ENCODE data around the gene BDKRB2. TPM values are rescaled to one million over a fixed set of nuclear protein-coding genes. Genes with fewer than 3 reads are reported as not detected.

BDKRB2 gene
- total and polyA plus RNA-seq, 2 of the 13 experiments (the other 11 are each of a cell fraction or from before 2014, with no cell fraction given), result 0.03 TPM; not detected in 1

- TF ChIP-seq, protein P1, sequence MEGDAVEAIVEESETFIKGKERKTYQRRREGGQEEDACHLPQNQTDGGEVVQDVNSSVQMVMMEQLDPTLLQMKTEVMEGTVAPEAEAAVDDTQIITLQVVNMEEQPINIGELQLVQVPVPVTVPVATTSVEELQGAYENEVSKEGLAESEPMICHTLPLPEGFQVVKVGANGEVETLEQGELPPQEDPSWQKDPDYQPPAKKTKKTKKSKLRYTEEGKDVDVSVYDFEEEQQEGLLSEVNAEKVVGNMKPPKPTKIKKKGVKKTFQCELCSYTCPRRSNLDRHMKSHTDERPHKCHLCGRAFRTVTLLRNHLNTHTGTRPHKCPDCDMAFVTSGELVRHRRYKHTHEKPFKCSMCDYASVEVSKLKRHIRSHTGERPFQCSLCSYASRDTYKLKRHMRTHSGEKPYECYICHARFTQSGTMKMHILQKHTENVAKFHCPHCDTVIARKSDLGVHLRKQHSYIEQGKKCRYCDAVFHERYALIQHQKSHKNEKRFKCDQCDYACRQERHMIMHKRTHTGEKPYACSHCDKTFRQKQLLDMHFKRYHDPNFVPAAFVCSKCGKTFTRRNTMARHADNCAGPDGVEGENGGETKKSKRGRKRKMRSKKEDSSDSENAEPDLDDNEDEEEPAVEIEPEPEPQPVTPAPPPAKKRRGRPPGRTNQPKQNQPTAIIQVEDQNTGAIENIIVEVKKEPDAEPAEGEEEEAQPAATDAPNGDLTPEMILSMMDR (CRISPR knock-in tag; IDR thresholded peaks at IDR 0.05), result no peak
These were observed 48.4 kb downstream of the BDKRB2 start (continued) for GRCh38 chr14:96252999-96253539.

- H3K4me3 ChIP-seq (replicated peaks in 1 of 3; ENCODE audit: insufficient read depth in 1 of 3, low read depth in 2 of 3, low read length in 3 of 3), result no peak overlapping the region
- intact Hi-C loops (cut with micrococcal nuclease; ENCODE audit: unreplicated experiment), result no loop called here
- no TSS peak for BruUV-seq (replicated peaks)
- no peaks in the 10 kb centered on the region for H3K79me2 ChIP-seq (ENCODE audit: insufficient read depth, low read length)
- no peak for TF ChIP-seq ZNF615 (CRISPR knock-in tag; IDR thresholded peaks at IDR 0.05; ENCODE audit: borderline replicate concordance)
- no peak for TF ChIP-seq ZSCAN20 (CRISPR knock-in tag; IDR thresholded peaks at IDR 0.05; ENCODE audit: borderline replicate concordance)
- TF ChIP-seq SETDB1 (CRISPR knock-in tag; IDR thresholded peaks at IDR 0.05; ENCODE audit: borderline replicate concordance), result no peak
- TF ChIP-seq ZNF746 (CRISPR knock-in tag; IDR thresholded peaks at IDR 0.05), result no peak
- TF ChIP-seq HCFC1 (IDR thresholded peaks at IDR 0.05; ENCODE audit: low read depth, low read length), result no peak
- no peak for TF ChIP-seq ZNF414 (CRISPR knock-in tag; IDR thresholded peaks at IDR 0.05)
- TF ChIP-seq PTBP1 (IDR thresholded peaks at IDR 0.05; ENCODE audit: low read depth, low read length, poor library complexity, severe bottlenecking), result no peak
- TF ChIP-seq ZNF333 (CRISPR knock-in tag; IDR thresholded peaks at IDR 0.05; ENCODE audit: borderline replicate concordance), result no peak
- H3K4me2 ChIP-seq (ENCODE audit: low read depth, low read length), result no peak overlapping the region
- ATAC-seq, result no peak
- in situ Hi-C loops (cut with HindIII; ENCODE audit: extremely low pct_ligation_motif_present, low pct_unique_long_range_greater_than_20kb), result no loop called here
- DNase-seq (ENCODE audit: low spot score), result no peak
- no peaks in the 10 kb centered on the region for H4K20me1 ChIP-seq (ENCODE audit: insufficient read depth, low read length)
- H3K9me3 ChIP-seq (ENCODE audit: low read length), result no peaks in the 10 kb centered on the region
- H3K4me1 ChIP-seq (ENCODE audit: insufficient read depth, low read length), result no peaks in the 10 kb centered on the region
- WGBS (ENCODE audit: low lambda C conversion rate), result 4% methylated on average over 9 of the region's 11 CpGs
- H2AFZ ChIP-seq (ENCODE audit: low read length), result no peak overlapping the region
- no peaks in the 10 kb centered on the region for H3K36me3 ChIP-seq (replicated peaks in 1 of 2; ENCODE audit: control insufficient read depth in 1 of 2, insufficient read depth in 2 of 2, low read length in 2 of 2)
- H3K9ac ChIP-seq (ENCODE audit: insufficient read depth, low read depth, low read length), result no peak overlapping the region
- ChIA-PET POLR2A (no interaction called here), CTCF (ENCODE audit: low intra/inter-chr PET ratio, low total read pairs) (no interaction called here)
- H3K27ac ChIP-seq (ENCODE audit: extremely low read length, insufficient read depth, low read length), result no peak overlapping the region
- FAIRE-seq, result no peak
- H3K27me3 ChIP-seq (ENCODE audit: control insufficient read depth in 1 of 2, insufficient read depth in 2 of 2, low read length in 2 of 2), result peaks cover 0 to 29% of the 10 kb centered on the region in 2 experiments; a peak in 2 of 5 replicates
These were observed 50.0 kb downstream of the BDKRB2 start for GRCh38 chr14:96254687-96255086.
